Measurements from ENCODE around the gene ZNF593. TPM values are rescaled to one million over a fixed set of nuclear protein-coding genes. Genes with fewer than 3 reads are reported as not detected.

The ZNF593 gene
- total RNA-seq, 1 experiment from 2014 or later: 165 TPM

GRCh38 chr1:26126321-26127084 lies 43.2 kb upstream of the ZNF593 start:
- no TSS peak for BruUV-seq (replicated peaks)
- intact Hi-C loops (cut with micrococcal nuclease): loop anchor here (2.0 kb wide), 1 partner anchor 18 kb away; no protein-coding TSS in a partner anchor
- peak overlapping the region; percentile 31 for H3K4me3 ChIP-seq (ENCODE audit: low read length)

GRCh38 chr1:26127235-26128163 lies 42.2 kb upstream of the ZNF593 start:
- H3K27ac ChIP-seq (ENCODE audit: low read length): peak overlapping the region; percentile 94
- no peaks in the 10 kb centered on the region for H3K9me2 ChIP-seq (replicated peaks; ENCODE audit: low read length)
- peaks cover 25% of the 10 kb centered on the region for H3K79me2 ChIP-seq (ENCODE audit: low read length)
- no TSS peak for BruUV-seq (replicated peaks)
- peak overlapping the region; percentile 76 for H3K4me2 ChIP-seq (ENCODE audit: low read length)
- no peaks in the 10 kb centered on the region for H4K20me1 ChIP-seq (ENCODE audit: low read length)
- H3K9me3 ChIP-seq (ENCODE audit: low read length): no peaks in the 10 kb centered on the region
- ATAC-seq (no peak), DNase-seq (no peak)
- TF ChIP-seq EZH2phosphoT487 (IDR thresholded peaks at IDR 0.05; ENCODE audit: borderline replicate concordance, low read length): no peak
- TF ChIP-seq EZH2 (IDR thresholded peaks at IDR 0.05; ENCODE audit: low read length, unreplicated experiment): no peak
- no peak for TF ChIP-seq CTCF (conservative IDR thresholded peaks at IDR 0.05; ENCODE audit: low read depth, low read length)
- intact Hi-C loops (cut with micrococcal nuclease): loop anchor here (2.0 kb wide), 1 partner anchor 17 kb away; no protein-coding TSS in a partner anchor
- ChIA-PET POLR2A (ENCODE audit: unreplicated experiment) (no interaction called here), CTCF (interaction anchor here (0.7 kb wide), 1 partner anchor 235 kb away, joined by 3 read pairs; no protein-coding TSS in a partner anchor)
- H3K9ac ChIP-seq (ENCODE audit: low read length): peak overlapping the region; percentile 55
- H2AFZ ChIP-seq (ENCODE audit: low read length): no peak overlapping the region
- H3K4me3 ChIP-seq (ENCODE audit: low read length): peak overlapping the region; percentile 21; the same call in 1 of the 2 replicates
- H3K27me3 ChIP-seq (ENCODE audit: low read length): no peaks in the 10 kb centered on the region
- peaks cover 7% of the 10 kb centered on the region for H3F3A ChIP-seq (ENCODE audit: low read length, unreplicated experiment)
- no peaks in the 10 kb centered on the region for H3K36me3 ChIP-seq (ENCODE audit: low read depth, low read length)
- H3K4me1 ChIP-seq (ENCODE audit: insufficient read depth, low read length): peaks cover 54% of the 10 kb centered on the region

More at GRCh38 chr1:26126321-26127084, 43.2 kb upstream of the ZNF593 start:
- Histone ChIP-seq H4K20me1 (ENCODE audit: low read length) (no peaks in the 10 kb centered on the region), H3K4me1 (ENCODE audit: insufficient read depth, low read length) (peaks cover 63% of the 10 kb centered on the region), H3F3A (ENCODE audit: low read length, unreplicated experiment) (peaks cover 14% of the 10 kb centered on the region), H3K79me2 (ENCODE audit: low read length) (peaks cover 29% of the 10 kb centered on the region), H3K27ac (ENCODE audit: low read length) (peak overlapping the region; percentile 94), H2AFZ (ENCODE audit: low read length) (no peak overlapping the region), H3K9ac (ENCODE audit: low read length) (peak overlapping the region; percentile 55), H3K9me3 (ENCODE audit: low read length) (no peaks in the 10 kb centered on the region), H3K27me3 (ENCODE audit: low read length) (no peaks in the 10 kb centered on the region), H3K9me2 (replicated peaks; ENCODE audit: low read length) (no peaks in the 10 kb centered on the region), H3K36me3 (ENCODE audit: low read depth, low read length) (no peaks in the 10 kb centered on the region), H3K4me2 (ENCODE audit: low read length) (peak overlapping the region; percentile 76)
- ChIA-PET CTCF (interaction anchor here (0.5 to 1.5 kb wide), 6 partner anchors 17 to 570 kb away, joined by 3 to 5 read pairs (median 3); no protein-coding TSS in a partner anchor), POLR2A (ENCODE audit: unreplicated experiment) (interaction anchor here (0.5 to 0.7 kb wide), 5 partner anchors 12 to 306 kb away, joined by 3 to 8 read pairs (median 3); no protein-coding TSS in a partner anchor)
- DNase-seq (peak; percentile 92), ATAC-seq (peak; percentile 72)
- no peak for TF ChIP-seq CTCF (conservative IDR thresholded peaks at IDR 0.05; ENCODE audit: low read depth, low read length)
- no peak for TF ChIP-seq EZH2phosphoT487 (IDR thresholded peaks at IDR 0.05; ENCODE audit: borderline replicate concordance, low read length)
- no peak for TF ChIP-seq EZH2 (IDR thresholded peaks at IDR 0.05; ENCODE audit: low read length, unreplicated experiment)

All from PC-3 (cell line).